K562 (cell line): ENCODE measurements around the gene OLFML2A. TPM values are rescaled to one million over a fixed set of nuclear protein-coding genes. Genes with fewer than 3 reads are reported as not detected.
A peak's percentile ranks its signal among the peaks of the same experiment; 100 is the strongest.

Experiments
- ATF4 ChIP-seq: fragments of 450-650 bp; formaldehyde crosslinking; IDR thresholded peaks from 2 replicates; pipeline ENCODE4 v1.4.0; 2022; ENCODE audit warnings: mild to moderate bottlenecking, moderate library complexity
- BDP1 ChIP-seq: IDR thresholded peaks from 3 replicates; pipeline ENCODE4 v1.6.1; 2011; ENCODE audit not compliant: insufficient read length, insufficient read depth
- CEBPB ChIP-seq: fragments of 450-650 bp; IDR thresholded peaks from 2 replicates; pipeline ENCODE4 v1.6.1; 2016; ENCODE audit warnings: missing genetic modification characterization, missing compliant biosample characterization
- CGGBP1 ChIP-seq: fragments of 250-450 bp; sonication (Bioruptor Pico); IDR thresholded peaks from 2 replicates; pipeline ENCODE4 v1.9.0; 2021; ENCODE audit warnings: mild to moderate bottlenecking
- CTCFL ChIP-seq: IDR thresholded peaks from 2 replicates; pipeline ENCODE4 v1.6.1; 2011; ENCODE audit warnings: borderline replicate concordance, low read depth, mild to moderate bottlenecking, moderate library complexity, low read length; ENCODE audit not compliant: insufficient read depth, poor library complexity, severe bottlenecking
- DPF2 ChIP-seq: fragments of 450-650 bp; IDR thresholded peaks from 2 replicates; pipeline ENCODE4 v1.6.1; 2016
- HNRNPUL1 ChIP-seq: fragments of 200-400 bp; formaldehyde crosslinking; IDR thresholded peaks from 2 replicates; pipeline ENCODE4 v1.6.1; 2017; ENCODE audit warnings: low read length
- HOMEZ ChIP-seq: fragments of 250-450 bp; sonication (Bioruptor Pico); IDR thresholded peaks from 2 replicates; pipeline ENCODE4 v1.4.0; 2020; ENCODE audit warnings: mild to moderate bottlenecking, moderate library complexity
- MIER1 ChIP-seq: fragments of 450-650 bp; IDR thresholded peaks from 2 replicates; pipeline ENCODE4 v1.6.1; 2016; ENCODE audit warnings: antibody characterized with exemption, mild to moderate bottlenecking, low read depth
- PHF8 ChIP-seq: fragments of 200-600 bp; sonication (generic); IDR thresholded peaks from 2 replicates; pipeline ENCODE4 v1.6.1; 2012; ENCODE audit warnings: mixed run types, mild to moderate bottlenecking, inconsistent platforms, low read length, moderate library complexity, borderline replicate concordance
- POLR2A ChIP-seq: fragments of 450-650 bp; conservative IDR thresholded peaks from 2 replicates; pipeline ENCODE4 v1.6.1; 2016
- PRPF4 ChIP-seq: fragments of 200-400 bp; formaldehyde crosslinking; IDR thresholded peaks from one replicate; pipeline ENCODE4 v1.6.1; 2017; ENCODE audit warnings: low read length, low read depth, mild to moderate bottlenecking; ENCODE audit not compliant: insufficient read depth, poor library complexity, severe bottlenecking
- SETDB1 ChIP-seq: IDR thresholded peaks from one replicate; pipeline ENCODE4 v1.6.1; 2012; ENCODE audit warnings: low read length, control low read depth, inconsistent platforms
- TAF15 ChIP-seq: fragments of 200-400 bp; formaldehyde crosslinking; IDR thresholded peaks from 2 replicates; pipeline ENCODE4 v1.6.1; 2017; ENCODE audit warnings: mild to moderate bottlenecking, low read depth, low read length, moderate library complexity
- TRIM25 ChIP-seq: fragments of 450-650 bp; IDR thresholded peaks from 2 replicates; pipeline ENCODE4 v1.7.0; 2016; ENCODE audit warnings: borderline replicate concordance
- WHSC1 ChIP-seq: IDR thresholded peaks from one replicate; pipeline ENCODE4 v1.6.1; 2012; ENCODE audit warnings: low read length, control low read depth, inconsistent platforms
- ZFP91 ChIP-seq: sonication (generic); formaldehyde crosslinking; IDR thresholded peaks from 2 replicates; pipeline ENCODE4 v1.8.0; 2022; ENCODE audit warnings: mild to moderate bottlenecking, missing genetic modification reagents
- ZNF445 ChIP-seq: fragments of 250-450 bp; sonication (Bioruptor Pico); IDR thresholded peaks from 2 replicates; pipeline ENCODE4 v1.4.0; 2020; ENCODE audit warnings: low read depth, mild to moderate bottlenecking, moderate library complexity
- ZNF644 ChIP-seq: fragments of 200-800 bp; sonication (Bioruptor generic); IDR thresholded peaks from 2 replicates; pipeline ENCODE4 v1.6.1; 2016; ENCODE audit warnings: low read depth, missing genetic modification characterization, missing compliant biosample characterization
- ZNF699 ChIP-seq: fragments of 250-450 bp; sonication (Bioruptor Pico); IDR thresholded peaks from 2 replicates; pipeline ENCODE4 v1.8.0; 2021; ENCODE audit warnings: mild to moderate bottlenecking, moderate library complexity; ENCODE audit not compliant: insufficient replicate concordance
- polyA plus RNA-seq, 8 experiments: library from polyadenylated mRNA; depleted of rRNA in 4 of 8; stranded (reverse) in 5 of 8; unstranded in 3 of 8; fragments of >200 nt; fragmentation: Nextera tagmentation in 2 of 8; fragmentation: Illumina TruSeq in 1 of 8; extraction: Ambion mirVana in 2 of 8; extraction: Trizol in 1 of 8; gene quantifications; 2 replicates each; pipeline versions ENCODE4 v1.2.1 to v1.2.3, GENCODE V29; 2011 to 2014; ENCODE audit warnings: inconsistent platforms in 1 of 8, missing spikeins in 1 of 8
- total RNA-seq, 7 experiments: library from RNA; depleted of rRNA in 6 of 7; stranded (reverse); fragments of >200 nt in 6 of 7; fragmentation: Illumina TruSeq in 2 of 7; extraction: Trizol in 2 of 7; gene quantifications; 2 replicates each; pipeline versions ENCODE4 v1.2.1 to v1.2.3, GENCODE V29; 2011 to 2021; ENCODE audit warnings: low replicate concordance in 1 of 7

Gene OLFML2A
- total and polyA plus RNA-seq, 9 of the 15 experiments (the other 6 are each of a cell fraction or from before 2014, with no cell fraction given) = 0.16 TPM; not detected in 8

GRCh38 chr9:124852829-124853531 is 76.0 kb downstream of the OLFML2A start, which contains the start of gene WDR38 (continued):
- TF ChIP-seq TRIM25 = no peak
- 0 out of 2 replicates have a peak, but pooled peaks have one; percentile 19 for TF ChIP-seq HOMEZ (CRISPR knock-in tag)
- no peak for TF ChIP-seq CGGBP1 (CRISPR knock-in tag)
- TF ChIP-seq ZNF699 (CRISPR knock-in tag) = no peak
- TF ChIP-seq POLR2A = no peak
- TF ChIP-seq DPF2 = 0 out of 2 replicates have a peak, but pooled peaks have one; percentile 11
- peak; percentile 75; the same call in 1 of the 2 replicates for TF ChIP-seq ZFP91 (CRISPR knock-in tag)
- 0 out of 2 replicates have a peak, but pooled peaks have one; percentile 3 for TF ChIP-seq ATF4
- no peak for TF ChIP-seq SETDB1
- no peak for TF ChIP-seq HNRNPUL1
- no peak for TF ChIP-seq CEBPB (tag)
- TF ChIP-seq BDP1 = no peak
- TF ChIP-seq PHF8 = peak; percentile 30; the same call in 1 of the 2 replicates
- no peak for TF ChIP-seq TAF15
- TF ChIP-seq PRPF4 = no peak
- TF ChIP-seq ZNF445 (CRISPR knock-in tag) = no peak
- TF ChIP-seq MIER1 = no peak
- TF ChIP-seq ZNF644 = no peak
- TF ChIP-seq CTCFL = peak; percentile 2
- TF ChIP-seq WHSC1 = no peak
